Naive thymus-derived CD4-positive, alpha-beta T cell (primary cell): ENCODE data around the gene SMIM12. TPM values are rescaled to one million over a fixed set of nuclear protein-coding genes. Genes with fewer than 3 reads are reported as not detected.

ENCODE experiments used
- ATAC-seq: fragments of 150-1000 bp; cut with Tn5 transposase; 2 replicates; pipeline ENCODE4 v1.10.0; 2021; ENCODE audit warnings: mild to moderate bottlenecking, moderate library complexity
- CTCF ChIA-PET: fragments of 350-600 bp; sonication (Branson Sonifier 250); formaldehyde crosslinking; loops from one replicate; lab custom pipeline; 2021; ENCODE audit warnings: antibody characterized with exemption; lab: Charles Lee
- POLR2A ChIA-PET: fragments of 350-600 bp; sonication (Branson Sonifier 250); formaldehyde crosslinking; loops from one replicate; lab custom pipeline; 2021; ENCODE audit warnings: antibody characterized with exemption, inconsistent platforms; lab: Charles Lee
- DNase-seq, 9 donors: peaks; one replicate each; pipeline versions ENCODE4 v3.0.0 to v3.0.0-alpha.2; 2020 to 2022; ENCODE audit warnings: mixed read lengths in 1 of 9
- H3K27ac ChIP-seq: one replicate; pipeline ENCODE4 v1.7.0; 2013; ENCODE audit warnings: mild to moderate bottlenecking, low read depth, low read length, moderate library complexity
- H3K27me3 ChIP-seq, 2 donors: one replicate each; pipeline ENCODE4 v1.7.0; 2013; ENCODE audit warnings: low read length in 2 of 2, mild to moderate bottlenecking in 2 of 2, moderate library complexity in 2 of 2; ENCODE audit not compliant: control insufficient read depth in 2 of 2, insufficient read depth in 2 of 2
- H3K36me3 ChIP-seq, 3 experiments: 1 replicate in 2 of 3; 2 replicates in 1 of 3; pipeline ENCODE4 v1.7.0; 2013; ENCODE audit warnings: low read length in 3 of 3, mild to moderate bottlenecking in 3 of 3, moderate library complexity in 1 of 3; ENCODE audit not compliant: insufficient read depth in 3 of 3, control insufficient read depth in 2 of 3
- H3K4me1 ChIP-seq, 2 donors: one replicate each; pipeline ENCODE4 v1.7.0; 2013; ENCODE audit warnings: low read length in 2 of 2, mild to moderate bottlenecking in 2 of 2, moderate library complexity in 1 of 2; ENCODE audit not compliant: control insufficient read depth in 2 of 2, insufficient read depth in 2 of 2
- H3K4me3 ChIP-seq: 2 replicates; pipeline ENCODE4 v1.7.0; 2013; ENCODE audit warnings: mild to moderate bottlenecking, low read length
- H3K9me3 ChIP-seq, 3 experiments: 1 replicate in 2 of 3; 2 replicates in 1 of 3; pipeline ENCODE4 v1.7.0; 2013; ENCODE audit warnings: low read length in 3 of 3; ENCODE audit not compliant: control insufficient read depth in 2 of 3
- H3K27ac Mint-ChIP-seq, 9 donors: one replicate each; pipeline ENCODE4 v1.8.0; 2020 to 2022; ENCODE audit warnings: mixed read lengths in 9 of 9, mild to moderate bottlenecking in 8 of 9, moderate library complexity in 5 of 9, inconsistent platforms in 2 of 9
- H3K27me3 Mint-ChIP-seq, 5 donors: one replicate each; pipeline ENCODE4 v1.8.0; 2021 to 2022; ENCODE audit warnings: mixed read lengths in 5 of 5, mild to moderate bottlenecking in 1 of 5
- H3K36me3 Mint-ChIP-seq, 5 donors: one replicate each; pipeline ENCODE4 v1.8.0; 2020 to 2022; ENCODE audit warnings: mixed read lengths in 5 of 5, mild to moderate bottlenecking in 3 of 5, inconsistent platforms in 1 of 5
- H3K4me1 Mint-ChIP-seq, 7 donors: one replicate each; pipeline ENCODE4 v1.8.0; 2020 to 2022; ENCODE audit warnings: mixed read lengths in 7 of 7, mild to moderate bottlenecking in 3 of 7, inconsistent platforms in 1 of 7
- H3K4me3 Mint-ChIP-seq, 10 donors: one replicate each; pipeline ENCODE4 v1.8.0; 2020 to 2022; ENCODE audit warnings: mild to moderate bottlenecking in 10 of 10, mixed read lengths in 10 of 10, moderate library complexity in 6 of 10, inconsistent platforms in 2 of 10
- H3K9me3 Mint-ChIP-seq, 11 donors: one replicate each; pipeline ENCODE4 v1.8.0; 2020 to 2022; ENCODE audit warnings: mixed read lengths in 11 of 11, mild to moderate bottlenecking in 4 of 11, inconsistent platforms in 1 of 11, moderate library complexity in 1 of 11
- intact Hi-C, 2 donors: fragments of 100-400 bp; cut with micrococcal nuclease; formaldehyde crosslinking; loops; one replicate each; pipeline ENCODE4 v1.15.1; 2023
- polyA plus RNA-seq, 2 donors: library from polyadenylated mRNA; unstranded; fragments of 300-500 nt; fragmentation: Illumina TruSeq; gene quantifications; one replicate each; pipeline ENCODE4 v1.2.3, GENCODE V29; 2021
- total RNA-seq, 6 experiments: library from RNA in 5 of 6; stranded (reverse) in 5 of 6; gene quantifications; 1 replicate in 5 of 6; 2 replicates in 1 of 6; pipeline ENCODE4 v1.2.3 and lab custom pipeline; 2021 to 2026

Gene SMIM12
- total and polyA plus RNA-seq, 7 experiments from 2014 or later = 29.1 to 74.3 (median 39.9) TPM

DNA sequence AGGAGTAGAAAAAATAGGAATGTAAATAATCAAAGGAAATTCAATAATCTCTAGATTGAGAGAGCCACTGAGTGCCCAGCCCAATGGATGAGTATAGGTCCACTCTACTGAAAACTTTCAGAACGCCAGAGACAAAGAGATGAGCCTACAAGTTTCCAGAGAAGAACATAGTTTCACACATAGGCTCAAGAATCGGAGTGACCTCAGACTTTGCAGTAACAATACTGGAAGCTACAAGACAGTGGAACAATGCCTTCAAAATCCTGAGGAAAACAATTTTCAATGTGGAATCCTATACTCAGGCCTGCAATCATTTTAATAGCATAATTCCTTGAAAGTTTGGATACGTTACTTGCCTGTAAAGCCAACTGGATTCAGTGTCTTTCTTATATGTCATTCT, 55.8 kb downstream of the SMIM12 start:
- H3K36me3 ChIP-seq = no peaks in the 10 kb centered on the region
- Mint-ChIP-seq H3K4me1 (peaks cover 0 to 2% (median 0%) of the 10 kb centered on the region in 7 donors), H3K4me3 (no peak overlapping the region), H3K36me3 (peaks cover 2 to 25% (median 18%) of the 10 kb centered on the region in 5 donors), H3K27ac (no peak overlapping the region), H3K27me3 (no peaks in the 10 kb centered on the region), H3K9me3 (peaks cover 0 to 18% (median 6%) of the 10 kb centered on the region in 11 donors)
- no peaks in the 10 kb centered on the region for H3K4me1 ChIP-seq
- no peaks in the 10 kb centered on the region for H3K27me3 ChIP-seq
- ChIA-PET CTCF (no interaction called here), POLR2A (no interaction called here)
- no peak overlapping the region for H3K4me3 ChIP-seq
- H3K27ac ChIP-seq = no peak overlapping the region
- H3K9me3 ChIP-seq = no peaks in the 10 kb centered on the region
- intact Hi-C loops = no loop called here
- ATAC-seq (no peak), DNase-seq (no peak)

Other genes starting within 250 kb of the SMIM12 start
- gene GJB5, start 104.7 kb downstream of the SMIM12 start, total RNA-seq = not detected
- not detected for gene GJB5, start 104.7 kb downstream of the SMIM12 start, polyA plus RNA-seq
- not detected for gene GJB4, start 100.0 kb downstream of the SMIM12 start, total RNA-seq
- gene GJB4, start 100.0 kb downstream of the SMIM12 start, polyA plus RNA-seq = not detected
- gene GJB3, start 78.5 kb downstream of the SMIM12 start, total RNA-seq = not detected
- gene GJB3, start 78.5 kb downstream of the SMIM12 start, polyA plus RNA-seq = not detected
- not detected for gene GJA4, start 66.8 kb downstream of the SMIM12 start, total RNA-seq
- not detected for gene GJA4, start 66.8 kb downstream of the SMIM12 start, polyA plus RNA-seq
- gene DLGAP3, start 69.9 kb upstream of the SMIM12 start, total RNA-seq = 1 to 10 TPM in 4 of 5 experiments, under 1 TPM in 1; 0.29 to 1.4 (median 1.2) TPM
- gene DLGAP3, start 69.9 kb upstream of the SMIM12 start, polyA plus RNA-seq = under 1 TPM in 1 of 2 donors, not detected in 1; 0.13 TPM
- gene TMEM35B, start 125.6 kb upstream of the SMIM12 start, total RNA-seq = 10 to 100 TPM in 4 of 5 experiments, 1 to 10 TPM in 1; 5.4 to 37.7 (median 32.8) TPM
- 100 to 1,000 TPM; 161 to 166 TPM for gene TMEM35B, start 125.6 kb upstream of the SMIM12 start, polyA plus RNA-seq
- 10 to 100 TPM; 26.2 to 46.3 (median 37.3) TPM for gene ZMYM6, start 172.2 kb upstream of the SMIM12 start, total RNA-seq
- 1 to 10 TPM; 7.1 to 8.7 TPM for gene ZMYM6, start 172.2 kb upstream of the SMIM12 start, polyA plus RNA-seq
- 10 to 100 TPM; 11.8 to 21.2 (median 13.9) TPM for gene ZMYM1, start 219.6 kb upstream of the SMIM12 start, total RNA-seq
- 10 to 100 TPM; 15.5 to 18.4 TPM for gene ZMYM1, start 219.6 kb upstream of the SMIM12 start, polyA plus RNA-seq